GM20431 (cell line): ENCODE measurements around the gene SV2B.

Experiments
- in situ Hi-C: fragments of 300-500 bp; cut with MseI, MboI; formaldehyde crosslinking; loops from one replicate; pipeline ENCODE4 v1.15.0; 2020; ENCODE audit warnings: low sequenced_read_pairs; ENCODE audit not compliant: unreplicated experiment

SV2B gene

DNA sequence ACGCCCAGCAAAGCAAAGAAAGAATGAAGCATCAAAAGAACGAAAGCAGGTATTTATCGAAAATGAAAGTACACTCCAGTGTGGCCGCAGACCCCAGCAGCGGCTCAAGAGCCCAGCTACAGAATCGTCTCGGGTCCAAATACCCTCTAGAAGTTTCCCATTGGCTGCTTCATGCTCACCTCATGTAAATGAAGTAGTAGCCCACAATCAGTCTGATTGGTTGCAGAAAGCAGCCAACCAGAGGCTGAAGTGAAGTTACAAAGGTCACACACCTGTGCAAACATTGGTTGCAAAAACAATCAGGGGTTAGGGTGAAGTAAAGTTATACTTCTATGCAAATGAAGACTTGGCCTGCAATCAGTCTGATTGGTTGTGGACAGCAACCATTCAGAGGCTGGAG is 32.0 kb downstream of the SV2B start:
- in situ Hi-C loops = no loop called here

GRCh38 chr15:91133511-91133910 is 33.5 kb downstream of the SV2B start:
- in situ Hi-C loops = no loop called here

DNA sequence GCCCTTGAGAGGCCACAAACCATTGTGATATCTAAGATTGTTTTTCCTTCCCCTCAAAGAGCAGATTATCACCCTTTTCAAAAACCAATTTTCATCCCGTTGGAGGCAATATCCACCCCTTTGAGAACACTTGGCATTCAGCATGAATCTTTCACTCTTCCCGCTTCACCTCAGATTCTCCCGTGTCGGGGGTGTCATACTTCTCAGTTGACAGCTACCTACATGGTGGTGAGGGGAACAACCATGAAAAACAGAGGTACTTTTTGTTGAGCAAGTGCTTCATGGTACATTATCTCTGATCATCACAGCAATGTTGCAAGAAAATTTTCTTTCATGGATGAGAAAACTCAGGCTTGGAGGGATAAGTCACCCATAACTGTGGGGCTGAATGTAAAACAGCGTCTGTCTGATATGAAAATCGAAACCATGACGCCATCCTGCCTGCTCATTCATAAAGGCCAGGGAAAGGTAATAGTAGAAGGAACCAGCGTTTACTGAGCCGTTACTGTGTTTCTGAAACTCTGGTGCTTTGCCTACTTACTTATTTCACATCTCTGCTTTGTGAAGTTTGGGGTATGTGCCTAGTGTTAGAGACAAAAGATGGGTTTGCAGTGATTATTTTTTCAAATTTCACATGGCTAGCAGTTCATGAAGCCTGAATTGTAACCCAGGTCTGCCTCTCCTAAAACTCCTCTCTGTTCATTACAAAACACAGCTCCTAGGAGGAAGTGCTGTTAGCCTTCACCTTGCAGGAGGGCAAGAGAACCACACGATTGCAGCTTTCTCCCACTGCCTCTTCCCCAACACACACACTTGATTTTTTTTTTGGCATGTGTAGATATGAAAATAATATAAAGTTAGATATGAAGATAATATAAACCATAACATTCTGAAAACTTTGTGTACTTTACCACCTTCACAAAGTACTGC is 35.4 kb downstream of the SV2B start:
- in situ Hi-C loops = no loop called here

DNA sequence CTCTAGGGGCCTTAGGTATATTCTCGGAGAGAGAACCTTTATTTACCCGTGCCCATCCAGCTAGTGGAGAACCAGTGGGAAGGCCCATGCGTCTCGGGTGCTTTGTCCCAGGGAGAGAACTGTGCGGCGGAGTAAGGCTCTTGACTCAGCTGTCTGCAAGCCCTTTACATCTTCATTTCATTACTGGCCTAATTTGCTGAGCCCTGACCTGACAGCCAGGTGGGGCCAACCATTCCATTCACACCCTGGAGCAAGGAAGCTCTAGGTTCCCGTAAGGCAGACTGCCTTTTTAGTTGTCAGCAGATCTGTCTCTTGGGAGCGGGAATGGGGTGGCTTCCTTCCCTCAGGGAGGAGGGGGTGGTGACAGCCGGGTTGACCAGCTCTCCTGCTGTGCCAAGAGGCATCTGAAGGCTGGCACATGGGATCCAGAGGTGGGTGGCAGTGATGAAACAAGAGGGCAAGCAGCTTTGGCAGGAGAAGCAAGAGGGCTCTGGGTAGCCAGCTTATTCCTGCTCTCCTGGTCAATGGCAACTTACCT is 36.4 kb downstream of the SV2B start:
- in situ Hi-C loops = no loop called here

DNA sequence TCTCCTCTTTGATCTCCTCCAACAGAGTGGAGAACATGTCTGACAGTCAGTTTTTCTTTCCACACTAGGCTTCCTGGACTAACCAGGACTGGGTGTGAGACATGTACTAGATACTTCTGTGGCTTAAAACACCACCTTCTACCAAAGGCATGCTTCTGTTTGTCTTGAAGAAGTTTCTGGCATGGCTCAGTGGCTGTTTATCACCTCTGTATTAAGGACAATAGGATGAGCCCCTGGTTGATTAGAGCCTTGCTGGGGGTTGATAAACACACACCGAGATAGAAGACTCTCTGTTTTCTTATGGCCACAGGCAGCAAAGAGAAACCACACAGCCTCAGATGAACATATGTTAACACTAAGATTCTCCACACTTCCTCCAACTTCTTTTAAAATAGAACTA is 40.5 kb downstream of the SV2B start:
- in situ Hi-C loops = no loop called here

- in situ Hi-C loops = no loop called here
These were observed 41.0 kb downstream of the SV2B start for GRCh38 chr15:91141097-91141496.

- in situ Hi-C loops = no loop called here
These were observed 42.2 kb downstream of the SV2B start for GRCh38 chr15:91142106-91142744.

DNA sequence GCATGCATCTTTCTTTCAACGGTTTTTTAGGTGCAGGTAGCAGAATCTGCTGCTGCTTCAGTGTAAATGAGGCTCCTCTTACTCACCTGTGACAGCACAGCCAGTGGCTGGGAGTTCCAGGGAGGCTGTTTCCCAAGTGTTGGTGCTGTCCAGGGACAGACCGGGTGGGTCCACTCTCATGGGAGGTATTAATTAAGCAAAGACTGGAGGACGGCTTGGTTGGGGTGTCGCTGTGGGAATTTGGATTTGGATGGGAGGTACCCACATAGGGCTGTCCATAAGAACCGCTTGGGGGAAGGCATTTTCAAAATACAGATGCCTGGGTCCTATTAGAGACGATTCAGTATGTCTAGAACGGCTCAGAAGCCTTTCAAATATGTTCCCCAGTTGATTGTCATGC is 42.9 kb downstream of the SV2B start:
- in situ Hi-C loops = no loop called here

DNA sequence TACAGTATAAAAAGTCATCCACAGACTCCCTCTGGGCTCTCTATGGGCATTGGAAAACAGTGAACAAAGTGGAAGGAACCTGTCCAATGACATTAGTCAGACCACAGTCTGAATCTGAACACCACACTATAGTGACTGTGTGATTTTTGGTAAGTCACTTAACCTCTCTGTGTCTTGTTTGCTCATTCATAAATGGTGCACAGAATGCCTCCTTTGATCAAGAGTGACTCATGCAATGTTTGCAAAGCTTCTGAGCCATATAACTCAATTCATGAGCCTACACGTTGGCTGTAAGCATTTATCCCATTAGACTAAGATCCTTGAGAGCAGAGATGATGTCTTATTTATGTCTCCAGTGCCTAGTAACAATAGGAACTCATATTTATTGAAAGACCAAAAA is 46.7 kb downstream of the SV2B start:
- in situ Hi-C loops = no loop called here

DNA sequence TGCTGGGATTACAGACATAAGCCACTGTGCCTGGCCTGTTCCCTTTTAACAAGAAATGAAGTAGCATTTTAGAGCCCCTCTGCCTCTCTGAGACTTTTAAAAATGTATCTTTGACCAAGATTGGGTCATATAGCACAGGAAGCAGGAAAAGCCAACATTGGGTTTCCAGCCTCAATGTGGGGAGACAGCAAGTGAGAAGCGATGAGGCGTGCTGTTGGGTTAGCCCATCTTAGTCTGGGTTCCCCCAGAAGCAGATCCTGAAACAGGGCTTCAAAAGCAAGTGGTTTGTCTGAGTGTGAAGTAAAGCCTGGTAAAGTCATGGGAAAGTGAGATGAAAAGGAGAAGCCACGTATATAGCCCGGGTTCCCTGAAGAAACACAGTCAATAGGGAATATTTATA is 48.2 kb downstream of the SV2B start:
- in situ Hi-C loops = no loop called here

DNA sequence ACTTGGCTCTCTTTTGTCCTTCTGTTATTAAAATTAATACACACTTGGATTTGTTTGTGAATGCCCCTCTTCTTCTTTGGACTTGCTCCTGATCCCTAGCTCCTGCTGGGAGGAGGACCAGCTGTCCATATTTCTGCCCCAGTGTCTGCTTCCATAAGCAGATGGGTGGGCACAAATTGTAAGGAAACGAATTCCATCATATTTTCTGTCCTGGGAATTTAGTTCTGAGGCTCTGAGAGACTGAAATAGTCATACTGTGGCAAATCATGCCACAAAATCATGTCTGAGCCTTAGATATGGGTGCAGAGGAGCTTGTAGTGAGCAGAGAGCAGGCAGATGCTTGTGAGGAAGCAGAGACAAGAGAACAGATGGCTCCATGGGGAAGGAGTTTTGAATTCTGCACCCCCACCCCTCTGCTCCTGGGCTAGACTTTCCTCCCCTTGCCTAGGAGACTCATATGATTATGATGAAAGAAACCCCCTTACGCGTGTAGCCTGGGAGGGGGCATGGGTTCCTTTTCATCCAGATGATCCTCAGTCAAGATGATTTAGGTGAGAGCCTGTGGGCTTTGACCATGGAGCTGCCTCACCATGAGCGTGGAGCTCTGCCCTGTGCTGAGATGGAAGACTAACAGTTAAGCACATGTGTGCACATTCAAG is 50.6 kb downstream of the SV2B start:
- in situ Hi-C loops = no loop called here

GRCh38 chr15:91151781-91152563 is 51.9 kb downstream of the SV2B start:
- in situ Hi-C loops = no loop called here

- in situ Hi-C loops = no loop called here
These were observed 53.0 kb downstream of the SV2B start for GRCh38 chr15:91152896-91153581.

DNA sequence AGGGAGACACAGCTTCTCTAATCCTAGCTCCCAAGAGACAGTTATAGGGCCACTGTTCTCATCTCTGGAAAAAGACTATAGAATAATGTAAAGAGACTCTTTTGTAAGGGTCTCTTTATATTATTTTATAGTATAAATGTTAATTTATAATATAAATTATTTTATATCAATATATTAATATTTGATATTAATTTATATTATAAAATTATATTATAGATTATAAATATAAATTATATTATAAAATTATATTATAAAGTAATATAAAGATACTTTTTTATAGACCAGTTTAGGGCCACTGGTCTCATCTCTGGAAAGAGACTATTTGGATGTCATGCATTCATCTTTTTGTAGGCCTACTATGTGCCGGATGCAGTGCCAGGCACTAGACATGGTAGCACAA is 53.9 kb downstream of the SV2B start:
- in situ Hi-C loops = no loop called here

- in situ Hi-C loops = no loop called here
These were observed 56.2 kb downstream of the SV2B start for GRCh38 chr15:91156175-91156726.

- in situ Hi-C loops = no loop called here
These were observed 58.6 kb downstream of the SV2B start for GRCh38 chr15:91158415-91159394.

DNA sequence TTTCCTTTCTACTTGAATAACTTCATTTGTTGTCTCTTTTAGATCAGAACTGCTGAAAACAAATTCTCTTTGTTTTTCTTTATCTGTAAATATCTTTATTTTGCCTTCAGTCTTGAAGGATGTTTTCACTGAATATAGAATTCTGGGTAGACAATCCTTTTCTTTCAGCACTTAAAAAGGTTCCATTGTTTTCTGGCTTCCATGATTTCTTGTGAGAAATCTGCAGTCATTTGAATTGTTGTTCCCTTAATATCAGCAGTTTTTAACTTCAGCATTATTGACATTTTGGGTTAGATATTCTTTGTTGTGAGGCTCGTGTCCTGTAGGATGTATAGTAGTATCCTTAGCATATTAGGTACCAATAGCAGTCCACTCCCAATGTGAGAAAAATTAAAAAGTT is 65.8 kb downstream of the SV2B start:
- in situ Hi-C loops = no loop called here

DNA sequence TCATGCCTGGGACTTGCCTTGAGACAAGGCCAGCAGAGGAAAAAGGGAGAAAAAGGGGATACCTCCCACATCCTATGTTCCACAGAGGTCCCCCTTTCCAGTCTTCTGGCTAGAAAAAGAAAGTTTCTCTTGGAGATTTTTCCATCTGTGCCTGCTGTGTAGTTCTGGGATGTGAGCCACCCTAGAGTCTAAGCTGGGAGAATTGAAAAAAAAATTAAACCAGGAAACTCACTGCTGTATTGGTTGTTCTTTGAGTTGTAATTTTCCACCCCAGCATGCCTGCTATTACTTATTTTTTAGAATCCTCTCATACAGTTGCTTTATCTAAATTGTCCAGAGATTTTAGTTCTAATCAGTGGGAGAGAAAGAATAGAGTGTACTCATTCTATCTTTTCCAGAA is 68.4 kb downstream of the SV2B start:
- in situ Hi-C loops = no loop called here
